NCI-H510A (cell line): ENCODE measurements around the gene LAS1L.
"Not testable (repeated sequence)": the region's sequence is repeated elsewhere in the genome, so short reads cannot be mapped to it uniquely, and the experiment has no call there.

ENCODE experiments used
- DNase-seq: peaks from one replicate; lab custom pipeline; 2025; lab: John Stamatoyannopoulos, UW

The LAS1L gene

DNA sequence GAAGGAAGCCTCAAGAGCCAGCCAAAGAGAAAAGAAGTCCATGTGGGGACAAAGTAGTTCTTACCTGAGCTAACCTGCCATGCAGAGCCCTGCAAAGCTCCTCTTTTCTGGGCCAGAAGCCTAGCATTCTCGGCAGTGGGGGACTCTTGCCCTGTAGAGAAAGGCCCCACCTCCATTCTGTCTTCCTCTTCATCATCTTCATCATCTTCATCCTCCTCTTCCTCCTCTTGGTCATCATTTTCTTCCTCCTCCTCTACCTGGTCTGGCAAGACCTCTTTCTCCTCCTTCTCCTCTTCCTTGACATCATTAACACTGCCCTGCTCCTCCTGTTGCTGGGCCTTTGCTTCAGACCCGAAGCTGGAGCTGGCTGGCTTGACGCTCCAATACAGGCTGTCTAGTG lies 16.7 kb downstream of the LAS1L start:
- DNase-seq: no peak

DNA sequence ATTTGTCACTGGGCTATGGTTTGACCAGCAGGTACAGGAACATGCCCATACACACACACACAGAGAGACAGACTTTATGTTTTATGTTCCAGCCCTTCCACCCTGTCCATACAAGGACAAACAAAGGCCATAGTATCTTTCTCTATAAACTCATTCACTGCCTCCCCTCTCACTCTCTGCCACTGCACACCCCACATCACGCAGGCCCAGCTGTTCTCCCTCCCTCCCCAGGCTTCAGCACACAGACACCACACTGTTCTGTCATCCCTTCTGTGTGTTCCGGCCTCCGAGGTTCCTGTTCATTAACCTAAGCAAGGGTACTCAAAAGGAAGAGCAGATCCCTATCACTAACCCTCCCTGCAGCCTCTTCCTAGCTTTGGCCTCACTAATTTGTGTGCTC lies 17.8 kb downstream of the LAS1L start:
- DNase-seq: no peak

GRCh38 chrX:65513610-65514009 lies 21.0 kb downstream of the LAS1L start:
- DNase-seq: no peak

- no peak for DNase-seq
These were observed 25.2 kb downstream of the LAS1L start for GRCh38 chrX:65509400-65509799.

DNA sequence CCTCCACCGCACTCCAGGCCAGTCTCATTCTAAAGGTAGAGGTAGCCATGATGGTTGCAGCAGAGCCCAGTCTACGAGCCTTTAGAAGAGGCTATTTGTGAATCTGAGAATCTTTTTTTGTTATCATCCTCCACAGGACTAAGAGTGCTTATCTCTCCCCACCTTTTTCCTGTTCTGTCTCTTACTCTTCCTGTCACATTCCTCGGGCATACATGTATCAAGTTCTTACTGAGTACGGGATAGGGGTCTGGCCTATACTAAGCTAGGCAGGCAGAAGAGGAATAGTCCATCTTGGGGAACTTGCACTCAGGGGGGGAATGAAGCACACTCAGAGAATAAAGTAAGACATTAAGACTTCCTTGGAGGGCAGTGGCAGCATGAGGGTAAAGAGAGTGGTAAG lies 25.7 kb downstream of the LAS1L start:
- DNase-seq: no peak

DNA sequence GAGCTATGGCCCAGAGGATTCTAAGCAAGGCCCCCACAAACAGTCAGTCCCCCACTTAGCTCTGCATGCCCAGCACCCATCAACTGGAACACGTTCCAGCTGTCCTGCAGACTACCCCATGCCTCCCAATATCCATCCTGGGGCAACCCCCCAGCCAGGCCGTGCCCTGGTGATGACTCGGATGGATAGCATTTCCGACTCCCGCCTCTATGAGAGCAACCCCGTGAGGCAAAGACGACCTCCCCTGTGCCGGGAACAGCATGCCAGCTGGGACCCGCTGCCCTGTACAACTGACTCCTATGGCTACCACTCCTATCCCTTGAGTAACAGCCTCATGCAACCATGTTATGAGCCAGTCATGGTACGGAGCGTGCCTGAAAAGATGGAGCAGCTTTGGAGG lies 32.0 kb downstream of the LAS1L start:
- no peak for DNase-seq

DNA sequence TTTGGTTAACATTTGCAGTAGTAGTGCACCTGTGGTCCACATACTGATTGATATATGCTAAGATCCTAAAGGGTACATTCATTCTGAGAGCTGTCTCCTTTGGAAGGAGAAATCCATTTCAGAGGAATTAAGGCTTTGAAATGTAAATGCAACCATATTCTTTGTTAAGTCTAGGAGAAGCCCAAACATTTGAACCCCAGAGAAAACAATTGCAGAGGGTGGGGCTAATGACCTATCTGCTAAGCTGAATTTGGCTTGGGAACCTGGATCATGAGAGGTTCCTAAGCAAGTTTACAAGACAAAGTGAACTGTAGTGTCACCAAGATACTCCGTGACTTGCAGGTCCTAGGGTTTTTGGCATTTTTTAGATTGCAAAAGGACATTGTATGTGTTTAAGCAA lies 41.2 kb downstream of the LAS1L start:
- DNase-seq: no peak

GRCh38 chrX:65491620-65492019 lies 43.0 kb downstream of the LAS1L start:
- DNase-seq: no peak

GRCh38 chrX:65488495-65488894 lies 46.1 kb downstream of the LAS1L start:
- no peak for DNase-seq

DNA sequence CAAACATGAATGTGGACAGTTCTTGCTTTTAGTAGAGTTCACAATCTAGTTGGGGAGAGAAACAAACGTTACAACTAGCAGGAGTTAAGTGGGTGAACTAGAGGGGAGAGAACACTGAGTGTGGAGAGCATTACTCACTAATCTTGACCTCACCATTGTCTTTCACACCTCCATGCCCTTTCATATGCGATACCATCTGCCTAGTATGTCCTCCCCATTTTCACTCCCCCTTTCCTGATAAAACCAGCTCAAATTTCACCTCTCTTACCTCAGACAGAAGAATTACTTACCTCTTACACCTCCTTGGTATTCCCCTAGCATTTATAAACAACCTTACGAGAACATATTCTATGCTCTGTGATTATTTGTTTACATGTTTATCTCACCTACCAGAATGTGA lies 53.6 kb downstream of the LAS1L start:
- no peak for DNase-seq

GRCh38 chrX:65479102-65479501 lies 55.5 kb downstream of the LAS1L start:
- not testable (repeated sequence) for DNase-seq

- no peak for DNase-seq
These were observed 58.0 kb downstream of the LAS1L start for GRCh38 chrX:65476564-65476963.

GRCh38 chrX:65463550-65463949 lies 71.0 kb downstream of the LAS1L start:
- no peak for DNase-seq
